HUES64 (cell line): Measurements from ENCODE around the gene ROR1.

ENCODE experiments used
- H3K27ac ChIP-seq: 2 replicates; pipeline ENCODE4 v1.7.0; 2013; ENCODE audit warnings: low read depth, low read length, inconsistent platforms
- H3K27me3 ChIP-seq: 2 replicates; pipeline ENCODE4 v1.6.1; 2013; ENCODE audit warnings: mild to moderate bottlenecking, low read length; ENCODE audit not compliant: insufficient read depth
- H3K36me3 ChIP-seq: 2 replicates; pipeline ENCODE4 v1.6.1; 2013; ENCODE audit warnings: mild to moderate bottlenecking, low read length; ENCODE audit not compliant: insufficient read depth
- H3K4me1 ChIP-seq: 2 replicates; pipeline ENCODE4 v1.6.1; 2013; ENCODE audit warnings: mild to moderate bottlenecking, low read length, moderate library complexity; ENCODE audit not compliant: insufficient read depth
- H3K4me3 ChIP-seq: 2 replicates; pipeline ENCODE4 v1.5.1; 2013; ENCODE audit warnings: mild to moderate bottlenecking, low read length, moderate library complexity
- H3K9ac ChIP-seq: 2 replicates; pipeline ENCODE4 v1.6.1; 2013; ENCODE audit warnings: mild to moderate bottlenecking, low read depth, low read length
- H3K9me3 ChIP-seq: 2 replicates; pipeline ENCODE4 v1.6.1; 2013; ENCODE audit warnings: low read depth, low read length; ENCODE audit not compliant: insufficient read depth
- WGBS: fragments of 150-250, 120-280 bp; methylation state at CpG from one replicate; pipeline ENCODE4 v1.1.7; 2013; ENCODE audit warnings: missing lambda C conversion rate; 5-methylcytosine and 5-hydroxymethylcytosine counted together

ROR1 gene

DNA sequence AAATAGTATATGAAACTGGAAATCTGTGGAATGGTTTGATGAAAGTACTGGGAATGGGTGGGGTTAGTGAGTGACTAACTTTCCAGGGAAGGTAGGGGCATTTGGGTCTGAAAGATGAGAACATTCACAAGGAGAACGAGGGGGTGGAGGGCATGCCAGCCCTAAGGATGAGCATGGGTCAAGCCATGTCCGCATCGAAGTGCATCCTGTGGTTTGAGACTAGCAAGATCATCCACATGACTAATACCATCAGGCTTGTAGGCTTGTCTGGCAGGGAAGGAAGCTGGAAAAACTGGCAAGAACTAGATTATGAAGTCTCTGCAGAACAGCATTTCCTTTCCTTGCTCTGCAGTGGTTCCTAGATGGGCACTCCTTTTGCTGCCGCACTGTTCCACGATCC, 359.2 kb downstream of the ROR1 start:
- H3K4me3 ChIP-seq, result no peak overlapping the region
- H3K9ac ChIP-seq, result no peak overlapping the region
- peaks cover 9% of the 10 kb centered on the region; the same call in 1 of the 2 replicates for H3K4me1 ChIP-seq
- no peaks in the 10 kb centered on the region for H3K27me3 ChIP-seq
- WGBS, result 94% methylated on average over 5 of the region's 5 CpGs
- H3K27ac ChIP-seq, result no peak overlapping the region
- H3K9me3 ChIP-seq, result no peaks in the 10 kb centered on the region
- peaks cover 8% of the 10 kb centered on the region for H3K36me3 ChIP-seq

- H3K9ac ChIP-seq, result no peak overlapping the region
- H3K36me3 ChIP-seq, result peaks cover 27% of the 10 kb centered on the region
- H3K4me3 ChIP-seq, result no peak overlapping the region
- 93% methylated on average over 3 of the region's 3 CpGs for WGBS
- H3K27ac ChIP-seq, result no peak overlapping the region
- H3K9me3 ChIP-seq, result no peaks in the 10 kb centered on the region
- no peaks in the 10 kb centered on the region for H3K27me3 ChIP-seq
- H3K4me1 ChIP-seq, result peaks cover 8% of the 10 kb centered on the region; the same call in 1 of the 2 replicates
Measured at GRCh38 chr1:64135462-64136223, 361.8 kb downstream of the ROR1 start.

- no peak overlapping the region for H3K4me3 ChIP-seq
- 0 out of 2 replicates have a peak, but pooled peaks cover 1% of the 10 kb centered on the region for H3K4me1 ChIP-seq
- peaks cover 34% of the 10 kb centered on the region for H3K36me3 ChIP-seq
- H3K27me3 ChIP-seq, result no peaks in the 10 kb centered on the region
- H3K27ac ChIP-seq, result no peak overlapping the region
- 93% methylated on average over 5 of the region's 5 CpGs for WGBS
- H3K9me3 ChIP-seq, result no peaks in the 10 kb centered on the region
- H3K9ac ChIP-seq, result no peak overlapping the region
Measured at GRCh38 chr1:64136296-64136695, 362.5 kb downstream of the ROR1 start.

- H3K36me3 ChIP-seq, result peaks cover 36% of the 10 kb centered on the region
- no peaks in the 10 kb centered on the region for H3K9me3 ChIP-seq
- H3K4me1 ChIP-seq, result no peaks in the 10 kb centered on the region
- H3K4me3 ChIP-seq, result no peak overlapping the region
- H3K27me3 ChIP-seq, result no peaks in the 10 kb centered on the region
- no peak overlapping the region; the same call in 1 of the 2 replicates for H3K27ac ChIP-seq
- no peak overlapping the region for H3K9ac ChIP-seq
- 49% methylated on average over 7 of the region's 7 CpGs for WGBS
Measured at GRCh38 chr1:64136752-64137411, 363.1 kb downstream of the ROR1 start.

- Histone ChIP-seq H3K36me3 (peaks cover 40% of the 10 kb centered on the region), H3K27ac (no peak overlapping the region), H3K4me1 (no peaks in the 10 kb centered on the region), H3K4me3 (no peak overlapping the region), H3K9me3 (no peaks in the 10 kb centered on the region), H3K9ac (no peak overlapping the region), H3K27me3 (no peaks in the 10 kb centered on the region)
- WGBS, result 83% methylated on average over 4 of the region's 4 CpGs
Measured at GRCh38 chr1:64137412-64137803, 363.6 kb downstream of the ROR1 start.

- Histone ChIP-seq H3K27ac (no peak overlapping the region), H3K4me1 (no peaks in the 10 kb centered on the region), H3K36me3 (peaks cover 64% of the 10 kb centered on the region), H3K9ac (no peak overlapping the region), H3K9me3 (no peaks in the 10 kb centered on the region), H3K4me3 (no peak overlapping the region), H3K27me3 (no peaks in the 10 kb centered on the region)
- WGBS, result 97% methylated on average over 10 of the region's 10 CpGs
Measured at GRCh38 chr1:64139877-64140276, 366.1 kb downstream of the ROR1 start.

GRCh38 chr1:64140596-64140995, 366.8 kb downstream of the ROR1 start:
- no peaks in the 10 kb centered on the region for H3K27me3 ChIP-seq
- no peaks in the 10 kb centered on the region for H3K4me1 ChIP-seq
- no peaks in the 10 kb centered on the region for H3K9me3 ChIP-seq
- no peak overlapping the region for H3K4me3 ChIP-seq
- peaks cover 72% of the 10 kb centered on the region for H3K36me3 ChIP-seq
- WGBS, result 100% methylated on average over 1 of the region's 2 CpGs
- no peak overlapping the region for H3K9ac ChIP-seq
- H3K27ac ChIP-seq, result no peak overlapping the region

DNA sequence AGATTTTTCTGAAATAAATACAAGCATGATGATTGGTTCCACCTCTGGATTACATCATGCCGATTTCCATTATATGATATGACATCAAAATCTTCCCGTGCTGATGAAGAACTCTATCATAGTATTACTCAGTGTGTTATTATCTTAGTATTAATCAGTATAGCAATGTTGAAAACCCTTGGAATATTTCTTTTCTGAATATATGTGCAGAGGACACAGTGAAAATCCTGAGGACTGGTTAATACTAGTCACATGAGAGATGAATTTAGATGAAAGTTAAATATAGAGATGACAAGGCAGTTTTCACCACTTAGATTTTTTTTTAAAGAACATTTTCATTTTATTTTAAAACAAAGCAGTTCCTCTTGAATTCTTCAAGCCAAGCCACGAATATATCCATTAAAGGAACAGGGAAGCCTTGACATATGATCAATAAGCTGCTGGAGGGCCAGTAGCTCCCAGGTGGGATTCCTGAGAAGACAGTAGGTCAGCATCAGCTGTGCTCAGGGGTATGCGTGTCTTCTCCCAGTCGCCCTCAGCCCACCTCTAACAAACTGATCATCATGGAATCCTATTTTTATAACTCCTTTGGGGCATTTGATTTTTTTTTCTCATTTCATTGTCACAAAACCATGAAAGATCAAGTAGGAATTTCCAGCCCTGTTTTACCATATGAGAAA, 373.4 kb downstream of the ROR1 start:
- Histone ChIP-seq H3K27ac (no peak overlapping the region), H3K4me3 (no peak overlapping the region), H3K27me3 (no peaks in the 10 kb centered on the region), H3K9ac (no peak overlapping the region), H3K4me1 (peaks cover 14% of the 10 kb centered on the region), H3K9me3 (no peaks in the 10 kb centered on the region), H3K36me3 (peaks cover 44% of the 10 kb centered on the region)
- WGBS, result 96% methylated on average over 4 of the region's 5 CpGs

DNA sequence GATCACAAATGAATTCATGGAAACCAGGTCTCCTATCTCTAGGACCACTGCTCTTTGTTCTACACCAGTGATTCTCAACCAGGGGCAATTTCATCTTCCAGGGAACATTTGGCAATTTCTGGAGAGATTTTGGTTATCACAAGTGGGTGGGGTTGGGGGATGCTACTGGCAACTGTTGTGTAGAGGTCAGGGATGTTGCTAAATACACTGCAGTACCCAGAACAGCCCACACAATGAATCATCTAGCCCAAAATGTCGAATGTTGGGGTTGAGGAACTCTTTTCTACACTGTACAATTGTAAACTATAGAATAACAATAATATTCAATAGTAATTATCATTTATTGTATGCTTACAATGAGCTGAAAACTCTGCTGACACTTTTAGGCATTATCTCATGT, 373.9 kb downstream of the ROR1 start:
- Histone ChIP-seq H3K27me3 (no peaks in the 10 kb centered on the region), H3K36me3 (peaks cover 39% of the 10 kb centered on the region), H3K9me3 (no peaks in the 10 kb centered on the region), H3K4me3 (no peak overlapping the region), H3K27ac (no peak overlapping the region), H3K4me1 (peaks cover 14% of the 10 kb centered on the region), H3K9ac (no peak overlapping the region)
- WGBS, result no CpG with 5 or more reads among the region's 1 CpG

DNA sequence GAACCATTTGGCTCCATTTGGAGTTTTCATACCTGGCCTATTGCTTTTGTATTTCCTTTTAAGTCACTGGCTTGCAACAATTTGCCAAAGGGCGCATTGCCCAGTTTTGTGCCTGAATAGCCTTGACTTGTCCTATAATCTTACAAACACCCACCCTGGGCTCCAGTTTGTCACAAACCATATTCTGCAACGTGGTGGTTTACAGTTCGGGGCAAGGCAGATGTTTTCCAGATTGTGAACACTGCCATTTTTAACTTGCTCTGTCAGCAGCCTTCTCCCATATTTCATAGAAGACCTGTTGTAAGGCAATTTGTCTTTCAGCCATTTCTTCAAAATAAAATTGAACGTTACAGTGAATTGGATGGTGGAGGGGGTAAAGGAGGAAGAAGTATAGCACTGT, 376.4 kb downstream of the ROR1 start:
- H3K9me3 ChIP-seq, result no peaks in the 10 kb centered on the region
- H3K4me3 ChIP-seq, result no peak overlapping the region
- peaks cover 29% of the 10 kb centered on the region for H3K4me1 ChIP-seq
- H3K36me3 ChIP-seq, result peaks cover 14% of the 10 kb centered on the region
- H3K9ac ChIP-seq, result no peak overlapping the region
- no peak overlapping the region for H3K27ac ChIP-seq
- WGBS, result 96% methylated on average over 4 of the region's 4 CpGs
- H3K27me3 ChIP-seq, result no peaks in the 10 kb centered on the region

- no peak overlapping the region for H3K9ac ChIP-seq
- WGBS, result 93% methylated on average over 2 of the region's 2 CpGs
- no peak overlapping the region for H3K27ac ChIP-seq
- H3K36me3 ChIP-seq, result peaks cover 9% of the 10 kb centered on the region
- no peaks in the 10 kb centered on the region for H3K27me3 ChIP-seq
- peaks cover 30% of the 10 kb centered on the region for H3K4me1 ChIP-seq
- H3K9me3 ChIP-seq, result no peaks in the 10 kb centered on the region
- no peak overlapping the region for H3K4me3 ChIP-seq
Measured at GRCh38 chr1:64150729-64151230, 377.0 kb downstream of the ROR1 start.
